ENCODE results near the gene NFAM1. TPM values are rescaled to one million over a fixed set of nuclear protein-coding genes. Genes with fewer than 3 reads are reported as not detected.

NFAM1 gene
- total RNA-seq, 3 donors from 2014 or later (not counting 1 experiment from before 2014, with no cell fraction given): 2.4 to 7.8 (median 3.6) TPM

DNA sequence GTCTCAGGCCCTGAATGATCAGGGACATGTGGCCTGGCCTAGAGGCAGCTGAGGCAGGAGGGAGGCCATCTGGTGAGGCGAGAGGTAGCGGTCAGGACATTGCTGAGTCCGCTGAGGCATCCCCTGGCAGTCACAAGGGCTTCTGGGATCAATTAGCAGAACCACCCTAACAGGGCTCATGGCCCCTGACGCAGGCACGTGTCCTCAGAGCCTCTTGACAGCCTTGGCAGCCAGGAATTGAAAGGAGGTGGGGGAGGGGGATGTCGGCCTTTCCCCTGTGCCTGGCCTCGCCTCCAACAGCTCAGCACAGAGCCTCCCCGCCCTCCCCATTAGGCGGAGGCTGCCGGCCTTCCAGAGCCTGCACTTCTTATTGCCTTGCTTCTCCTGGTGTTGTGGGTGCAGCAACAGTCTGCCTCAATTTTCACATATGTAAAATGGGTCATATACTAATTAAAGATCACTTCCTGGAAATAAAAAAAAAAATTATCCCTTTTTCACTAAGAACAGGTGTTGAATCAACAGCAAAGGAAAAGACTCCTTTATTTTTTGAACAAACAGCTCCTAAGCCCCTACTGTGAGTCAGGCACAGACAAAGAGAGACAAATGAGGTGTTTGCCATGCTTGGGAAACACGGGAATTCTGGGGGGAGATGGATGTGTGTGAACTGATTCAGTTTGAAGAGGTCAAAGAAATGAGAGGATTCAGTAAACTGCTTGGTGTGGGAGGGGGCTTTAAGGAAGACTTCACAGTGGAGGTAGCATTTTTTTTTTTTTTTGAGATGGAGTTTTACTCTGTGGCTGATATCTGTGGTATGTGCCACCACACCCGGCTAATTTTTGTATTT, 55.3 kb downstream of the NFAM1 start:
- Histone ChIP-seq H3K36me3 (ENCODE audit: control insufficient read depth, insufficient read depth, low read length) (no peaks in the 10 kb centered on the region), H3K4me3 (ENCODE audit: low read length) (no peak overlapping the region), H3K9me3 (ENCODE audit: control insufficient read depth, insufficient read depth, low read length) (no peaks in the 10 kb centered on the region), H3K4me1 (ENCODE audit: control insufficient read depth, insufficient read depth, low read length) (peaks cover 3% of the 10 kb centered on the region), H3K27ac (ENCODE audit: low read length) (no peak overlapping the region), H3K27me3 (ENCODE audit: control insufficient read depth, insufficient read depth, low read length) (no peaks in the 10 kb centered on the region)
- WGBS (ENCODE audit: insufficient coverage): 75% methylated on average over 12 of the region's 12 CpGs
- Mint-ChIP-seq H3K27me3 (ENCODE audit: low read depth in 2 of 2) (peaks cover 0 to 8% of the 10 kb centered on the region in 2 donors), H3K27ac (no peak overlapping the region), H3K9me3 (no peaks in the 10 kb centered on the region), H3K4me3 (no peak overlapping the region), H3K4me1 (peaks cover 0 to 6% of the 10 kb centered on the region in 2 donors), H3K36me3 (no peaks in the 10 kb centered on the region)
- ATAC-seq: no peak
- intact Hi-C loops (cut with micrococcal nuclease): no loop called here
- no peak for DNase-seq
- TF ChIP-seq, protein P1, sequence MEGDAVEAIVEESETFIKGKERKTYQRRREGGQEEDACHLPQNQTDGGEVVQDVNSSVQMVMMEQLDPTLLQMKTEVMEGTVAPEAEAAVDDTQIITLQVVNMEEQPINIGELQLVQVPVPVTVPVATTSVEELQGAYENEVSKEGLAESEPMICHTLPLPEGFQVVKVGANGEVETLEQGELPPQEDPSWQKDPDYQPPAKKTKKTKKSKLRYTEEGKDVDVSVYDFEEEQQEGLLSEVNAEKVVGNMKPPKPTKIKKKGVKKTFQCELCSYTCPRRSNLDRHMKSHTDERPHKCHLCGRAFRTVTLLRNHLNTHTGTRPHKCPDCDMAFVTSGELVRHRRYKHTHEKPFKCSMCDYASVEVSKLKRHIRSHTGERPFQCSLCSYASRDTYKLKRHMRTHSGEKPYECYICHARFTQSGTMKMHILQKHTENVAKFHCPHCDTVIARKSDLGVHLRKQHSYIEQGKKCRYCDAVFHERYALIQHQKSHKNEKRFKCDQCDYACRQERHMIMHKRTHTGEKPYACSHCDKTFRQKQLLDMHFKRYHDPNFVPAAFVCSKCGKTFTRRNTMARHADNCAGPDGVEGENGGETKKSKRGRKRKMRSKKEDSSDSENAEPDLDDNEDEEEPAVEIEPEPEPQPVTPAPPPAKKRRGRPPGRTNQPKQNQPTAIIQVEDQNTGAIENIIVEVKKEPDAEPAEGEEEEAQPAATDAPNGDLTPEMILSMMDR (IDR thresholded peaks at IDR 0.05): no peak

DNA sequence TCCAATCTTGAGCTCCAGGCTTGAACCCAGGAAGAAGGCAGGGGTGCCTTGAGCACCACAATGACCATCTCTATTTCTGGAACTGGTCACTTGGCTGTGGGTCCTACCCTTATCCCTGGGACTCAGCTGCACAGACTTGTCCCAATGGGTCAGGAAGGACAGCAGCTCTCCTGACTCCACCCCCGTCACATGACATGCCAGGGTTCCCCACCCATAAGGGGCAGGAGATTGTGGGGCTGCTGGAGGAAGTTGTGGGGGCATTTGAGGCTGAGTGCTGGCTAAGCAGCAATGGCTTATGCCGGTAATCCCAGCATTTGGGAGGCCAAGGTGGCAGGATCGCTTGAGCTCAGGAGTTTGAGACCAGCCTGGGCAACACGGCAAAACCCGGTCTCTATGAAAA, 56.2 kb downstream of the NFAM1 start:
- Mint-ChIP-seq H3K27me3 (ENCODE audit: low read depth in 2 of 2) (peaks cover 0 to 8% of the 10 kb centered on the region in 2 donors), H3K9me3 (no peaks in the 10 kb centered on the region), H3K36me3 (no peaks in the 10 kb centered on the region), H3K4me1 (peaks cover 0 to 6% of the 10 kb centered on the region in 2 donors), H3K4me3 (no peak overlapping the region), H3K27ac (no peak overlapping the region)
- Histone ChIP-seq H3K9me3 (ENCODE audit: control insufficient read depth, insufficient read depth, low read length) (no peaks in the 10 kb centered on the region), H3K27me3 (ENCODE audit: control insufficient read depth, insufficient read depth, low read length) (no peaks in the 10 kb centered on the region), H3K4me3 (ENCODE audit: low read length) (no peak overlapping the region), H3K36me3 (ENCODE audit: control insufficient read depth, insufficient read depth, low read length) (no peaks in the 10 kb centered on the region), H3K4me1 (ENCODE audit: control insufficient read depth, insufficient read depth, low read length) (peaks cover 3% of the 10 kb centered on the region), H3K27ac (ENCODE audit: low read length) (no peak overlapping the region)
- TF ChIP-seq, protein P1 (IDR thresholded peaks at IDR 0.05): no peak
- intact Hi-C loops (cut with micrococcal nuclease): no loop called here
- DNase-seq: no peak
- no peak for ATAC-seq
- WGBS (ENCODE audit: insufficient coverage): 69% methylated on average over 5 of the region's 5 CpGs

DNA sequence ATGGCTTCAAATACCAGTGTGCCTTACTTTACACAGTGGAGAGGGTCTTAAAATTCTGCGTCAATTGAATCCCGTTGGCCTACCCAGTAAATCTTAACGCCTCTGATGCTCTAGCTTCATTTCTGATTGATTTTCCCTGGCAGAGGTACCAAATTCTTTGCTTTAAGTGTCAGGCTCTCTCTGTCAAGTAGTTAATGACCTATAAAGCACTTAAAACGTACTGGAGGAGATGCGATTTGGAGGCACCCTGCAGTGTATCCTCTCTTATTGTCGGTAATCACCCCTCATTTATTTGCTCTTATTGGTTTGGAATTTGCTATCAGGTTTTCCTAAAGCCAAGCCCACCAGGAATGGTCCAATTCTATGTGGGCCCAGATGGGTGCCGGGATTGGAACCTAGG, 59.2 kb downstream of the NFAM1 start:
- Mint-ChIP-seq H3K27ac (no peak overlapping the region), H3K4me3 (no peak overlapping the region), H3K9me3 (no peaks in the 10 kb centered on the region), H3K36me3 (no peaks in the 10 kb centered on the region), H3K4me1 (peaks cover 6 to 21% of the 10 kb centered on the region in 2 donors), H3K27me3 (ENCODE audit: low read depth in 2 of 2) (peaks cover 7 to 12% of the 10 kb centered on the region in 2 donors)
- H3K4me1 ChIP-seq (ENCODE audit: control insufficient read depth, insufficient read depth, low read length): peaks cover 20% of the 10 kb centered on the region
- peaks cover 8% of the 10 kb centered on the region for H3K27me3 ChIP-seq (ENCODE audit: control insufficient read depth, insufficient read depth, low read length)
- DNase-seq: no peak
- H3K4me3 ChIP-seq (ENCODE audit: low read length): no peak overlapping the region
- intact Hi-C loops (cut with micrococcal nuclease): no loop called here
- no peak for ATAC-seq
- WGBS (ENCODE audit: insufficient coverage): 91% methylated on average over 7 of the region's 7 CpGs
- no peaks in the 10 kb centered on the region for H3K36me3 ChIP-seq (ENCODE audit: control insufficient read depth, insufficient read depth, low read length)
- TF ChIP-seq, protein P1 (IDR thresholded peaks at IDR 0.05): no peak
- no peak overlapping the region for H3K27ac ChIP-seq (ENCODE audit: low read length)
- no peaks in the 10 kb centered on the region for H3K9me3 ChIP-seq (ENCODE audit: control insufficient read depth, insufficient read depth, low read length)
